Keratinocyte (primary cell): ENCODE results near the gene TLN1. TPM values are rescaled to one million over a fixed set of nuclear protein-coding genes. Genes with fewer than 3 reads are reported as not detected.
A peak's percentile ranks its signal among the peaks of the same experiment; 100 is the strongest.

ENCODE experiments used
- DNase-seq: peaks from one replicate; pipeline ENCODE4 v3.0.0-alpha.2; 2011; ENCODE audit warnings: low read depth, missing footprints, low spot score
- FAIRE-seq: peaks from 2 replicates; lab custom pipeline; 2011; peaks lifted over from hg19 to GRCh38; lab: Jason Lieb, UNC
- H2AFZ ChIP-seq: 2 replicates; pipeline ENCODE4 v1.6.0; 2012; ENCODE audit warnings: low read length, control low read depth, inconsistent platforms; ENCODE audit not compliant: control insufficient read depth
- H3K27ac ChIP-seq: 2 replicates; pipeline ENCODE4 v1.5.1; 2011; ENCODE audit warnings: low read length; ENCODE audit not compliant: control insufficient read depth, insufficient read depth
- H3K27me3 ChIP-seq: 3 replicates; pipeline ENCODE4 v1.6.0; 2011; ENCODE audit warnings: low read length; ENCODE audit not compliant: control insufficient read depth, insufficient read depth; ENCODE audit errors: extremely low read depth
- H3K36me3 ChIP-seq, 2 experiments: 2 replicates in 1 of 2; 3 replicates in 1 of 2; pipeline ENCODE4 v1.5.1; 2011; ENCODE audit warnings: low read length in 2 of 2, mild to moderate bottlenecking in 1 of 2; ENCODE audit not compliant: control insufficient read depth in 2 of 2, insufficient read depth in 2 of 2; ENCODE audit errors: extremely low read depth in 1 of 2
- H3K4me1 ChIP-seq: 3 replicates; pipeline ENCODE4 v1.5.1; 2011; ENCODE audit warnings: low read length; ENCODE audit not compliant: control insufficient read depth, insufficient read depth; ENCODE audit errors: extremely low read depth
- H3K4me2 ChIP-seq: 3 replicates; pipeline ENCODE4 v1.6.0; 2011; ENCODE audit warnings: low read depth, low read length; ENCODE audit not compliant: control insufficient read depth, insufficient read depth; ENCODE audit errors: extremely low read depth
- H3K4me3 ChIP-seq, 3 experiments: fragments of 200-600 bp in 1 of 3; sonication (generic) in 1 of 3; 2 replicates in 2 of 3; 3 replicates in 1 of 3; pipeline ENCODE4 v1.5.1; 2011 to 2016; ENCODE audit warnings: low read length in 3 of 3, mild to moderate bottlenecking in 3 of 3, control low read depth in 2 of 3, inconsistent platforms in 1 of 3, low read depth in 1 of 3, mixed read lengths in 1 of 3, mixed run types in 1 of 3, moderate library complexity in 1 of 3; ENCODE audit not compliant: control insufficient read depth in 2 of 3, insufficient read depth in 2 of 3; ENCODE audit errors: extremely low read depth in 1 of 3
- H3K79me2 ChIP-seq: 2 replicates; pipeline ENCODE4 v1.6.0; 2012; ENCODE audit warnings: low read length; ENCODE audit not compliant: control insufficient read depth, insufficient read depth
- H3K9ac ChIP-seq: 3 replicates; pipeline ENCODE4 v1.6.0; 2011; ENCODE audit warnings: low read length; ENCODE audit not compliant: control insufficient read depth, insufficient read depth; ENCODE audit errors: extremely low read depth
- H3K9me1 ChIP-seq: 3 replicates; pipeline ENCODE4 v1.6.0; 2011; ENCODE audit warnings: low read length; ENCODE audit not compliant: control insufficient read depth, insufficient read depth; ENCODE audit errors: extremely low read depth
- H3K9me3 ChIP-seq: 2 replicates; pipeline ENCODE4 v1.5.1; 2012; ENCODE audit warnings: low read depth, low read length; ENCODE audit not compliant: control insufficient read depth
- H4K20me1 ChIP-seq: 3 replicates; pipeline ENCODE4 v1.6.0; 2011; ENCODE audit warnings: low read length; ENCODE audit not compliant: control insufficient read depth, insufficient read depth; ENCODE audit errors: extremely low read depth
- EZH2 ChIP-seq: IDR thresholded peaks from one replicate; pipeline ENCODE4 v1.6.1; 2012; ENCODE audit warnings: inconsistent platforms, mild to moderate bottlenecking, low read length, moderate library complexity
- dilution Hi-C: fragments of 300-500 bp; cut with MboI; formaldehyde crosslinking; loops from one replicate; pipeline ENCODE4 v1.7.0; 2020; ENCODE audit warnings: low sequenced_read_pairs; ENCODE audit not compliant: extremely low pct_ligation_motif_present
- polyA plus RNA-seq, 5 experiments: library from polyadenylated mRNA; depleted of rRNA in 3 of 5; stranded (reverse) in 3 of 5; stranded (forward) in 1 of 5; unstranded in 1 of 5; fragments of >200 nt; gene quantifications; 1 replicate in 1 of 5; 2 replicates in 3 of 5; 3 replicates in 1 of 5; pipeline versions ENCODE4 v1.2.1 to v1.2.3, GENCODE V29; 2011 to 2012; ENCODE audit warnings: missing spikeins in 2 of 5, low read depth in 1 of 5, low replicate concordance in 1 of 5
- TF ChIP-seq, protein P1 (sequence below), 3 experiments: IDR thresholded peaks in 1 of 3; conservative IDR thresholded peaks in 1 of 3; optimal IDR thresholded peaks in 1 of 3; 2 replicates in 2 of 3; 3 replicates in 1 of 3; pipeline versions ENCODE3 to v1.5.1; 2011; ENCODE audit warnings: low read length in 3 of 3, mild to moderate bottlenecking in 3 of 3, moderate library complexity in 2 of 3, control low read depth in 1 of 3, inconsistent platforms in 1 of 3; ENCODE audit not compliant: insufficient read depth in 2 of 3; ENCODE audit errors: extremely low read depth in 1 of 3

TLN1 gene
- polyA plus RNA-seq, 1 donor (not counting 4 experiments of a cell fraction or from before 2014, with no cell fraction given) = 53.0 TPM

GRCh38 chr9:35737143-35737542, 5.1 kb upstream of the TLN1 start:
- dilution Hi-C loops = no loop called here
- DNase-seq (no peak), FAIRE-seq (no peak)
- Histone ChIP-seq H3K4me2 (no peak overlapping the region), H3K79me2 (peaks cover 2% of the 10 kb centered on the region), H3K9ac (no peak overlapping the region), H3K4me1 (peaks cover 11% of the 10 kb centered on the region), H4K20me1 (no peaks in the 10 kb centered on the region), H3K27ac (no peak overlapping the region), H3K4me3 (no peak overlapping the region), H3K36me3 (peaks cover 42 to 54% of the 10 kb centered on the region in 2 experiments), H3K27me3 (no peaks in the 10 kb centered on the region), H2AFZ (no peak overlapping the region), H3K9me3 (no peaks in the 10 kb centered on the region), H3K9me1 (no peaks in the 10 kb centered on the region)
- no peak for TF ChIP-seq EZH2
- TF ChIP-seq, protein P1, sequence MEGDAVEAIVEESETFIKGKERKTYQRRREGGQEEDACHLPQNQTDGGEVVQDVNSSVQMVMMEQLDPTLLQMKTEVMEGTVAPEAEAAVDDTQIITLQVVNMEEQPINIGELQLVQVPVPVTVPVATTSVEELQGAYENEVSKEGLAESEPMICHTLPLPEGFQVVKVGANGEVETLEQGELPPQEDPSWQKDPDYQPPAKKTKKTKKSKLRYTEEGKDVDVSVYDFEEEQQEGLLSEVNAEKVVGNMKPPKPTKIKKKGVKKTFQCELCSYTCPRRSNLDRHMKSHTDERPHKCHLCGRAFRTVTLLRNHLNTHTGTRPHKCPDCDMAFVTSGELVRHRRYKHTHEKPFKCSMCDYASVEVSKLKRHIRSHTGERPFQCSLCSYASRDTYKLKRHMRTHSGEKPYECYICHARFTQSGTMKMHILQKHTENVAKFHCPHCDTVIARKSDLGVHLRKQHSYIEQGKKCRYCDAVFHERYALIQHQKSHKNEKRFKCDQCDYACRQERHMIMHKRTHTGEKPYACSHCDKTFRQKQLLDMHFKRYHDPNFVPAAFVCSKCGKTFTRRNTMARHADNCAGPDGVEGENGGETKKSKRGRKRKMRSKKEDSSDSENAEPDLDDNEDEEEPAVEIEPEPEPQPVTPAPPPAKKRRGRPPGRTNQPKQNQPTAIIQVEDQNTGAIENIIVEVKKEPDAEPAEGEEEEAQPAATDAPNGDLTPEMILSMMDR (optimal IDR thresholded peaks at IDR 0.05 in 1 of 3, IDR thresholded peaks at IDR 0.05 in 1 of 3, conservative IDR thresholded peaks at IDR 0.05 in 1 of 3; ENCODE audit: extremely low read depth in 1 of 3, insufficient read depth in 2 of 3, low read length in 3 of 3) = no peak

DNA sequence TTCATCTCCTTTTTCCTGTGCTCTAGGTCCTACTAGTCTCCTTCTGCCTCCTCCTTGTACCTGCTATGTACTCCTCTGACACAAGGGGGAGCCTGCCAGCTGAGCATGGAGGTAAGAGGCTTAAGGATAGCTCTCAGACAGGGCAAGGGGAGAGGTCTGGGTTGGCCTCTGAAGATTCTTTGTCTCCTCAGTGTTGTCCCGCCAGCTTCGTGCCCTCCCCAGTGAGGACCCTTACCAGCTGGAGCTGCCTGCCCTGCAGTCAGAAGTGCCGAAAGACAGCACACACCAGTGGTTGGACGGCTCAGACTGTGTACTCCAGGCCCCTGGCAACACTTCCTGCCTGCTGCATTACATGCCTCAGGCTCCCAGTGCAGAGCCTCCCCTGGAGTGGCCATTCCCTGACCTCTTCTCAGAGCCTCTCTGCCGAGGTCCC, 4.2 kb upstream of the TLN1 start:
- H4K20me1 ChIP-seq = no peaks in the 10 kb centered on the region
- dilution Hi-C loops = no loop called here
- peaks cover 11% of the 10 kb centered on the region for H3K4me1 ChIP-seq
- H3K4me3 ChIP-seq = no peak overlapping the region
- FAIRE-seq = peak; percentile 44
- TF ChIP-seq EZH2 = no peak
- TF ChIP-seq, protein P1 (optimal IDR thresholded peaks at IDR 0.05 in 1 of 3, IDR thresholded peaks at IDR 0.05 in 1 of 3, conservative IDR thresholded peaks at IDR 0.05 in 1 of 3; ENCODE audit: extremely low read depth in 1 of 3, insufficient read depth in 2 of 3, low read length in 3 of 3) = peak; percentile 84 to 89 (median 84)
- no peak overlapping the region for H2AFZ ChIP-seq
- peaks cover 7% of the 10 kb centered on the region for H3K79me2 ChIP-seq
- no peak overlapping the region for H3K4me2 ChIP-seq
- no peaks in the 10 kb centered on the region for H3K9me1 ChIP-seq
- H3K27ac ChIP-seq = no peak overlapping the region
- H3K27me3 ChIP-seq = no peaks in the 10 kb centered on the region
- H3K36me3 ChIP-seq = peaks cover 40 to 50% of the 10 kb centered on the region in 2 experiments
- no peaks in the 10 kb centered on the region for H3K9me3 ChIP-seq
- H3K9ac ChIP-seq = no peak overlapping the region
- DNase-seq = no peak
